ENCODE data around the gene BRD7. TPM values are rescaled to one million over a fixed set of nuclear protein-coding genes. Genes with fewer than 3 reads are reported as not detected.

BRD7 gene
- total RNA-seq, 1 experiment from 2014 or later = 122 TPM

DNA sequence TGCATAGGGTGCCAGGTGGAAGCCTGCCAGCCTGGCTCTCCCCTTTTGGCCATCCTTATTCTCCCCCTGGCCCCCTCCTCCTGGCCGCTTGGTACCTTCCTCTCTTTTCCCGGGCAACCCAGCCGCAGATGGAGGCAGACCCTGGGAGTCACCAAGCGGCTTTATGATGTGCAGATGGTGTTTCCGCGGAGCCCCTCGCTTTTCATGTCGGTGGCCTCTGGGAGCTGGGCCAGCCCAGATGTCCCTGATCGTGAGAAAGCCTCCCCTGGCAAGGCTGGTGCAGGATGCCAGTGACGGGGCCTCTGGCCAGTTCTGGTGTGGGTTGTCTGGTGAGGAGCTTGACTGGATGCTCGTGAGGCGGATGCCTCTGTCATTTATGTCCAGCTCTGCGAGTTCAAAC lies 18.0 kb upstream of the BRD7 start:
- DNase-seq (ENCODE audit: low spot score) = no peak

DNA sequence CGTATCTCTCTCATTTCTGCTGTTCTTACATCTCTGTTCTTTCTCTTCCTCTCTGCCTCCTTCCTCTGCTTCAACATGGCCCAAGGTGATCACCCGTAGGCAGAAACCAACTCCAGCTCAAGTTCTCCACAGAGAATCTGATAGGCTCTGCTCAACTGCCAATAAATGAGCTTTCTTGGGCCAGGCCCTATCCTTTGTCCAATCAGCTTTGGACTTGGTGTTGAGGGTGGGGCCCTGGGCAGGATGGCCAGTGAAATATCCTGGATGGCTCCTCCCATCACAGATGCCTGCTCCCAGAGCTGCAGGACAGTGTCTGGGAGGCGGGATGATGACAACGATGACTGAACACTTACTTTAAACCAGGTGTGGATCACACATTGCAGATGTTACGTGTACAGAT lies 17.4 kb upstream of the BRD7 start:
- H3K9me3 Mint-ChIP-seq = peaks cover 8% of the 10 kb centered on the region
- ATAC-seq (peak; percentile 33), DNase-seq (ENCODE audit: low spot score) (no peak)
- no peak overlapping the region for H3K4me3 Mint-ChIP-seq
- ChIA-PET POLR2A (no interaction called here), CTCF (no interaction called here)
- H3K4me1 Mint-ChIP-seq = peaks cover 9% of the 10 kb centered on the region
- no peak overlapping the region for H3K27ac Mint-ChIP-seq
- no peak for TF ChIP-seq NFATC4 (CRISPR knock-in tag; IDR thresholded peaks at IDR 0.05)
- no peaks in the 10 kb centered on the region; the same call in none of the 2 replicates for H3K27me3 Mint-ChIP-seq (ENCODE audit: low read depth)
- H3K36me3 Mint-ChIP-seq = no peaks in the 10 kb centered on the region

More for the DNA sequence above, 18.0 kb upstream of the BRD7 start:
- Mint-ChIP-seq H3K9me3 (peaks cover 8% of the 10 kb centered on the region), H3K4me3 (no peak overlapping the region), H3K36me3 (no peaks in the 10 kb centered on the region), H3K27ac (no peak overlapping the region), H3K27me3 (ENCODE audit: low read depth) (no peaks in the 10 kb centered on the region; the same call in none of the 2 replicates), H3K4me1 (peaks cover 9% of the 10 kb centered on the region)
- ChIA-PET CTCF (no interaction called here), POLR2A (no interaction called here)
- TF ChIP-seq PRRX2 (CRISPR knock-in tag; IDR thresholded peaks at IDR 0.05) = no peak
- TF ChIP-seq ZNF396 (CRISPR knock-in tag; IDR thresholded peaks at IDR 0.05; ENCODE audit: borderline replicate concordance) = no peak
- no peak for TF ChIP-seq IRF2 (CRISPR knock-in tag; IDR thresholded peaks at IDR 0.05; ENCODE audit: borderline replicate concordance, low read depth)
- no peak for TF ChIP-seq NFE2L1 (CRISPR knock-in tag; IDR thresholded peaks at IDR 0.05)
- no peak for TF ChIP-seq ELF4 (CRISPR knock-in tag; IDR thresholded peaks at IDR 0.05; ENCODE audit: low read depth)
- TF ChIP-seq ZNF263 (CRISPR knock-in tag; IDR thresholded peaks at IDR 0.05; ENCODE audit: low read depth) = no peak
- no peak for TF ChIP-seq TP53 (CRISPR knock-in tag; IDR thresholded peaks at IDR 0.05)
- TF ChIP-seq TEAD4 (CRISPR knock-in tag; IDR thresholded peaks at IDR 0.05) = no peak
- TF ChIP-seq, protein P1, sequence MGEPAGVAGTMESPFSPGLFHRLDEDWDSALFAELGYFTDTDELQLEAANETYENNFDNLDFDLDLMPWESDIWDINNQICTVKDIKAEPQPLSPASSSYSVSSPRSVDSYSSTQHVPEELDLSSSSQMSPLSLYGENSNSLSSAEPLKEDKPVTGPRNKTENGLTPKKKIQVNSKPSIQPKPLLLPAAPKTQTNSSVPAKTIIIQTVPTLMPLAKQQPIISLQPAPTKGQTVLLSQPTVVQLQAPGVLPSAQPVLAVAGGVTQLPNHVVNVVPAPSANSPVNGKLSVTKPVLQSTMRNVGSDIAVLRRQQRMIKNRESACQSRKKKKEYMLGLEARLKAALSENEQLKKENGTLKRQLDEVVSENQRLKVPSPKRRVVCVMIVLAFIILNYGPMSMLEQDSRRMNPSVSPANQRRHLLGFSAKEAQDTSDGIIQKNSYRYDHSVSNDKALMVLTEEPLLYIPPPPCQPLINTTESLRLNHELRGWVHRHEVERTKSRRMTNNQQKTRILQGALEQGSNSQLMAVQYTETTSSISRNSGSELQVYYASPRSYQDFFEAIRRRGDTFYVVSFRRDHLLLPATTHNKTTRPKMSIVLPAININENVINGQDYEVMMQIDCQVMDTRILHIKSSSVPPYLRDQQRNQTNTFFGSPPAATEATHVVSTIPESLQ (CRISPR knock-in tag; IDR thresholded peaks at IDR 0.05) = no peak
- TF ChIP-seq CREB1 (CRISPR knock-in tag; IDR thresholded peaks at IDR 0.05) = no peak
- TF ChIP-seq SMAD4 (CRISPR knock-in tag; IDR thresholded peaks at IDR 0.05) = no peak
- TF ChIP-seq, protein P2, sequence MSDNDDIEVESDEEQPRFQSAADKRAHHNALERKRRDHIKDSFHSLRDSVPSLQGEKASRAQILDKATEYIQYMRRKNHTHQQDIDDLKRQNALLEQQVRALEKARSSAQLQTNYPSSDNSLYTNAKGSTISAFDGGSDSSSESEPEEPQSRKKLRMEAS (CRISPR knock-in tag; IDR thresholded peaks at IDR 0.05) = no peak
- ATAC-seq = no peak

DNA sequence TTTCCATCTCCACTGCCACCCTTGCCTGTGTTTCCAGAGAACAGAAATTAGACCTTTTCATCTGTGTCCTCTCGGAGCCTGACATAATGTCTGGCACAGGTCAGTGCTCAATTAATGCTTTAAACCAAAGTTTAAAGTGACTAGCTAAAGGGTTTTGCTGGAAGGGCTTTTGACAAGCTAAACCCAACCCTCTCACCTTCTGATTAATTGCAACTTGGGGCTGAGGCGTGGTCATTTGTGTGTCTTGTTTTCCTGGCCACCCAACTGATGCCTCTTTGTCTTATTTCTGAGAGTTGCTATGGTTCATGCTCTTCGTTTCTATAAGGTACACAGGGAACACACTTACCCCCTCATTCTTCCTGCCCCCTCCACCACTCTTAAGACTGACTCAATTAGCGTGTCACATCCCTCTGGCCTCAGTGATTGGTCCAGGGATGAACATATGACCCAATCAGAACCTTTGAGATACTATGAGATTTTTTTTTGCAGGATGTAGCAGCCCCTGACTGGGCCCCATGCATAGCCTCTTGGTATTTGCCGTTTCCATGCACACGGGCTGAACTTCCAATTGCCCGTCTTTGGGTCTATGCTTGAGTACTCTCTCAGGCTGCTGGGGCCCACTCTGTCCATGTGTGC lies 15.8 kb upstream of the BRD7 start:
- 0 out of 2 replicates have a peak, but pooled peaks cover 5% of the 10 kb centered on the region for H3K4me1 Mint-ChIP-seq
- no peak for ATAC-seq
- ChIA-PET CTCF (interaction anchor here (0.9 kb wide), 1 partner anchor 30 kb away, joined by 3 read pairs; no protein-coding TSS in a partner anchor), POLR2A (no interaction called here)
- H3K27ac Mint-ChIP-seq = no peak overlapping the region
- H3K4me3 Mint-ChIP-seq = no peak overlapping the region
- no peaks in the 10 kb centered on the region for H3K36me3 Mint-ChIP-seq
- H3K9me3 Mint-ChIP-seq = peaks cover 8% of the 10 kb centered on the region
- H3K27me3 Mint-ChIP-seq (ENCODE audit: low read depth) = no peaks in the 10 kb centered on the region; the same call in none of the 2 replicates
- DNase-seq (ENCODE audit: low spot score) = no peak
- TF ChIP-seq CREM (CRISPR knock-in tag; IDR thresholded peaks at IDR 0.05) (no peak), ZBTB21 (CRISPR knock-in tag; IDR thresholded peaks at IDR 0.05; ENCODE audit: borderline replicate concordance) (no peak), HMGA2 (CRISPR knock-in tag; IDR thresholded peaks at IDR 0.05) (no peak), FOXK1 (CRISPR knock-in tag; IDR thresholded peaks at IDR 0.05) (no peak), IRF2 (CRISPR knock-in tag; IDR thresholded peaks at IDR 0.05; ENCODE audit: borderline replicate concordance, low read depth) (no peak), SP1 (CRISPR knock-in tag; conservative IDR thresholded peaks at IDR 0.05) (no peak), MYBL2 (CRISPR knock-in tag; IDR thresholded peaks at IDR 0.05) (no peak), ZNF138 (CRISPR knock-in tag; conservative IDR thresholded peaks at IDR 0.05) (no peak)
- TF ChIP-seq, protein P3, sequence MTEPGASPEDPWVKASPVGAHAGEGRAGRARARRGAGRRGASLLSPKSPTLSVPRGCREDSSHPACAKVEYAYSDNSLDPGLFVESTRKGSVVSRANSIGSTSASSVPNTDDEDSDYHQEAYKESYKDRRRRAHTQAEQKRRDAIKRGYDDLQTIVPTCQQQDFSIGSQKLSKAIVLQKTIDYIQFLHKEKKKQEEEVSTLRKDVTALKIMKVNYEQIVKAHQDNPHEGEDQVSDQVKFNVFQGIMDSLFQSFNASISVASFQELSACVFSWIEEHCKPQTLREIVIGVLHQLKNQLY (CRISPR knock-in tag; IDR thresholded peaks at IDR 0.05) = no peak
- TF ChIP-seq, protein P4, sequence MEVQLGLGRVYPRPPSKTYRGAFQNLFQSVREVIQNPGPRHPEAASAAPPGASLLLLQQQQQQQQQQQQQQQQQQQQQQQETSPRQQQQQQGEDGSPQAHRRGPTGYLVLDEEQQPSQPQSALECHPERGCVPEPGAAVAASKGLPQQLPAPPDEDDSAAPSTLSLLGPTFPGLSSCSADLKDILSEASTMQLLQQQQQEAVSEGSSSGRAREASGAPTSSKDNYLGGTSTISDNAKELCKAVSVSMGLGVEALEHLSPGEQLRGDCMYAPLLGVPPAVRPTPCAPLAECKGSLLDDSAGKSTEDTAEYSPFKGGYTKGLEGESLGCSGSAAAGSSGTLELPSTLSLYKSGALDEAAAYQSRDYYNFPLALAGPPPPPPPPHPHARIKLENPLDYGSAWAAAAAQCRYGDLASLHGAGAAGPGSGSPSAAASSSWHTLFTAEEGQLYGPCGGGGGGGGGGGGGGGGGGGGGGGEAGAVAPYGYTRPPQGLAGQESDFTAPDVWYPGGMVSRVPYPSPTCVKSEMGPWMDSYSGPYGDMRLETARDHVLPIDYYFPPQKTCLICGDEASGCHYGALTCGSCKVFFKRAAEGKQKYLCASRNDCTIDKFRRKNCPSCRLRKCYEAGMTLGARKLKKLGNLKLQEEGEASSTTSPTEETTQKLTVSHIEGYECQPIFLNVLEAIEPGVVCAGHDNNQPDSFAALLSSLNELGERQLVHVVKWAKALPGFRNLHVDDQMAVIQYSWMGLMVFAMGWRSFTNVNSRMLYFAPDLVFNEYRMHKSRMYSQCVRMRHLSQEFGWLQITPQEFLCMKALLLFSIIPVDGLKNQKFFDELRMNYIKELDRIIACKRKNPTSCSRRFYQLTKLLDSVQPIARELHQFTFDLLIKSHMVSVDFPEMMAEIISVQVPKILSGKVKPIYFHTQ (CRISPR knock-in tag; IDR thresholded peaks at IDR 0.05) = no peak
- TF ChIP-seq, protein P5, sequence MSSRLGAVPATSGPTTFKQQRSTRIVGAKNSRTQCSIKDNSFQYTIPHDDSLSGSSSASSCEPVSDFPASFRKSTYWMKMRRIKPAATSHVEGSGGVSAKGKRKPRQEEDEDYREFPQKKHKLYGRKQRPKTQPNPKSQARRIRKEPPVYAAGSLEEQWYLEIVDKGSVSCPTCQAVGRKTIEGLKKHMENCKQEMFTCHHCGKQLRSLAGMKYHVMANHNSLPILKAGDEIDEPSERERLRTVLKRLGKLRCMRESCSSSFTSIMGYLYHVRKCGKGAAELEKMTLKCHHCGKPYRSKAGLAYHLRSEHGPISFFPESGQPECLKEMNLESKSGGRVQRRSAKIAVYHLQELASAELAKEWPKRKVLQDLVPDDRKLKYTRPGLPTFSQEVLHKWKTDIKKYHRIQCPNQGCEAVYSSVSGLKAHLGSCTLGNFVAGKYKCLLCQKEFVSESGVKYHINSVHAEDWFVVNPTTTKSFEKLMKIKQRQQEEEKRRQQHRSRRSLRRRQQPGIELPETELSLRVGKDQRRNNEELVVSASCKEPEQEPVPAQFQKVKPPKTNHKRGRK (CRISPR knock-in tag; IDR thresholded peaks at IDR 0.05; ENCODE audit: borderline replicate concordance) = no peak
- TF ChIP-seq, protein P6, sequence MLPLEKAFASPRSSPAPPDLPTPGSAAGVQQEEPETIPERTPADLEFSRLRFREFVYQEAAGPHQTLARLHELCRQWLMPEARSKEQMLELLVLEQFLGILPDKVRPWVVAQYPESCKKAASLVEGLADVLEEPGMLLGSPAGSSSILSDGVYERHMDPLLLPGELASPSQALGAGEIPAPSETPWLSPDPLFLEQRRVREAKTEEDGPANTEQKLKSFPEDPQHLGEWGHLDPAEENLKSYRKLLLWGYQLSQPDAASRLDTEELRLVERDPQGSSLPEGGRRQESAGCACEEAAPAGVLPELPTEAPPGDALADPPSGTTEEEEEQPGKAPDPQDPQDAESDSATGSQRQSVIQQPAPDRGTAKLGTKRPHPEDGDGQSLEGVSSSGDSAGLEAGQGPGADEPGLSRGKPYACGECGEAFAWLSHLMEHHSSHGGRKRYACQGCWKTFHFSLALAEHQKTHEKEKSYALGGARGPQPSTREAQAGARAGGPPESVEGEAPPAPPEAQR (CRISPR knock-in tag; IDR thresholded peaks at IDR 0.05) = no peak
